Endothelial cell of umbilical vein (primary cell): ENCODE measurements around the gene FAM3A. TPM values are rescaled to one million over a fixed set of nuclear protein-coding genes. Genes with fewer than 3 reads are reported as not detected.

Experiments
- BruUV-seq: library from RNA; stranded (reverse); fragments of 400-500 nt; replicated peaks from 2 replicates; lab custom pipeline; 2021; lab: Mats Ljungman, UMichigan
- CTCF ChIA-PET: fragments of 300-600, 350-600 bp; sonication (Branson Sonifier 250); formaldehyde crosslinking; loops from one replicate; lab custom pipeline; 2021; ENCODE audit warnings: antibody characterized with exemption, inconsistent platforms; lab: Charles Lee
- POLR2A ChIA-PET: fragments of 300-600, 350-600 bp; sonication (Branson Sonifier 250); formaldehyde crosslinking; loops from one replicate; lab custom pipeline; 2021; ENCODE audit warnings: antibody characterized with exemption, inconsistent platforms; lab: Charles Lee
- DNase-seq: peaks from one replicate; pipeline ENCODE4 v3.0.0-alpha.2; 2011; ENCODE audit warnings: low read depth, low spot score
- FAIRE-seq: peaks from 2 replicates; lab custom pipeline; 2011; peaks lifted over from hg19 to GRCh38; lab: Jason Lieb, UNC
- H2AFZ ChIP-seq: 2 replicates; pipeline ENCODE4 v1.6.0; 2012; ENCODE audit warnings: low read depth, low read length, control low read depth, inconsistent platforms
- H3K27ac ChIP-seq: 2 replicates; pipeline ENCODE4 v1.5.1; 2011; ENCODE audit warnings: low read depth, mild to moderate bottlenecking, control low read depth, low read length, moderate library complexity; ENCODE audit not compliant: insufficient read depth
- H3K27me3 ChIP-seq, 2 experiments: 2 replicates each; pipeline versions ENCODE4 v1.6.0 to v1.6.1; 2011; ENCODE audit warnings: low read length in 2 of 2, mixed read lengths in 1 of 2; ENCODE audit not compliant: control insufficient read depth in 2 of 2, insufficient read depth in 2 of 2
- H3K36me3 ChIP-seq, 2 experiments: 2 replicates in 1 of 2; 3 replicates in 1 of 2; pipeline ENCODE4 v1.5.1; 2011; ENCODE audit warnings: low read length in 2 of 2, mild to moderate bottlenecking in 1 of 2, moderate library complexity in 1 of 2; ENCODE audit not compliant: control insufficient read depth in 2 of 2, insufficient read depth in 2 of 2; ENCODE audit errors: extremely low read depth in 1 of 2
- H3K4me1 ChIP-seq: 3 replicates; pipeline ENCODE4 v1.5.1; 2011; ENCODE audit warnings: mild to moderate bottlenecking, low read length; ENCODE audit not compliant: control insufficient read depth, insufficient read depth; ENCODE audit errors: extremely low read depth
- H3K4me2 ChIP-seq: 2 replicates; pipeline ENCODE4 v1.6.1; 2011; ENCODE audit warnings: low read length, control low read depth, mixed read lengths; ENCODE audit not compliant: insufficient read depth
- H3K4me3 ChIP-seq, 3 experiments: fragments of 200-600 bp in 1 of 3; sonication (generic), shearing (Covaris generic) in 1 of 3; replicated peaks in 1 of 3; 2 replicates each; pipeline ENCODE4 v1.5.1; 2011 to 2016; ENCODE audit warnings: control low read depth in 3 of 3, low read length in 3 of 3, mild to moderate bottlenecking in 2 of 3, inconsistent platforms in 1 of 3, low read depth in 1 of 3, moderate library complexity in 1 of 3; ENCODE audit not compliant: insufficient read depth in 1 of 3
- H3K79me2 ChIP-seq: 2 replicates; pipeline ENCODE4 v1.6.0; 2012; ENCODE audit warnings: low read length, inconsistent platforms; ENCODE audit not compliant: control insufficient read depth, insufficient read depth
- H3K9ac ChIP-seq: replicated peaks from 2 replicates; pipeline ENCODE3; 2011; ENCODE audit warnings: low read length, control low read depth; ENCODE audit not compliant: insufficient read depth; ENCODE audit errors: extremely low read depth
- H3K9me1 ChIP-seq: replicated peaks from 3 replicates; pipeline ENCODE4 v1.6.0; 2011; ENCODE audit warnings: mild to moderate bottlenecking, low read length; ENCODE audit not compliant: control insufficient read depth, insufficient read depth; ENCODE audit errors: extremely low read depth
- H3K9me3 ChIP-seq: replicated peaks from 2 replicates; pipeline ENCODE4 v1.5.1; 2012; ENCODE audit warnings: low read length, inconsistent platforms; ENCODE audit not compliant: control insufficient read depth, insufficient read depth
- H4K20me1 ChIP-seq: replicated peaks from 2 replicates; pipeline ENCODE3; 2011; ENCODE audit warnings: mild to moderate bottlenecking, low read length; ENCODE audit not compliant: control insufficient read depth, insufficient read depth; ENCODE audit errors: extremely low read depth
- CTCF ChIP-seq, 2 donors: IDR thresholded peaks; 1 replicate in 1 of 2; 2 replicates in 1 of 2; pipeline ENCODE4 v1.5.1; 2011; ENCODE audit warnings: low read length in 2 of 2, mild to moderate bottlenecking in 2 of 2, moderate library complexity in 2 of 2, control low read depth in 1 of 2, inconsistent platforms in 1 of 2, low read depth in 1 of 2; ENCODE audit not compliant: insufficient read depth in 1 of 2; ENCODE audit errors: extremely low read depth in 1 of 2
- EZH2 ChIP-seq: IDR thresholded peaks from 2 replicates; pipeline ENCODE4 v1.6.1; 2012; ENCODE audit warnings: borderline replicate concordance, low read depth, mild to moderate bottlenecking, moderate library complexity, low read length, inconsistent platforms; ENCODE audit not compliant: severe bottlenecking
- FOS ChIP-seq: IDR thresholded peaks from 2 replicates; pipeline ENCODE4 v1.6.1; 2011; ENCODE audit warnings: mild to moderate bottlenecking, low read length, moderate library complexity, borderline replicate concordance; ENCODE audit not compliant: insufficient read depth
- MAX ChIP-seq: IDR thresholded peaks from 2 replicates; pipeline ENCODE4 v1.6.1; 2011; ENCODE audit not compliant: insufficient read depth, insufficient read length
- POLR2A ChIP-seq: IDR thresholded peaks from 2 replicates; pipeline ENCODE4 v1.6.1; 2012; ENCODE audit warnings: low read depth, mild to moderate bottlenecking, control low read depth, low read length
- POLR2AphosphoS5 ChIP-seq: IDR thresholded peaks from 2 replicates; pipeline ENCODE4 v1.6.1; 2012; ENCODE audit warnings: low read depth, mild to moderate bottlenecking, control low read depth, low read length, moderate library complexity; ENCODE audit not compliant: insufficient read depth
- dilution Hi-C: fragments of 300-500 bp; cut with MboI; formaldehyde crosslinking; loops from one replicate; pipeline ENCODE4 v1.15.0; 2019; ENCODE audit warnings: low sequenced_read_pairs; ENCODE audit not compliant: extremely low pct_ligation_motif_present
- intact Hi-C: fragments of 100-400 bp; cut with micrococcal nuclease; formaldehyde crosslinking; loops from one replicate; pipeline ENCODE4 v1.10.0; 2022
- polyA plus RNA-seq, 4 experiments: library from polyadenylated mRNA; depleted of rRNA in 3 of 4; stranded (reverse) in 3 of 4; unstranded in 1 of 4; fragments of >200 nt; gene quantifications; 2 replicates each; pipeline versions ENCODE4 v1.2.1 to v1.2.3, GENCODE V29; 2011 to 2012; ENCODE audit warnings: missing spikeins in 1 of 4
- total RNA-seq: library from RNA; stranded (reverse); gene quantifications from 2 replicates; pipeline ENCODE4 v1.2.3, GENCODE V29; 2021

The FAM3A gene
- total and polyA plus RNA-seq, 2 donors (not counting 3 experiments of a cell fraction or from before 2014, with no cell fraction given), result 32.0 to 42.9 TPM

- DNase-seq (no peak), FAIRE-seq (no peak)
- H2AFZ ChIP-seq, result peak within 1 kb of the TSS; percentile 66
- no peaks in the 10 kb centered on the region for H3K9me1 ChIP-seq
- intact Hi-C loops, result loop anchor here (2.0 kb wide), 1 partner anchor 20 kb away; the partner anchor contains the start of gene LAGE3
- TF ChIP-seq FOS, result no peak
- TF ChIP-seq MAX, result no peak
- TF ChIP-seq EZH2, result no peak
- TF ChIP-seq POLR2AphosphoS5, result peak; percentile 77
- TF ChIP-seq CTCF (IDR thresholded peaks at IDR 0.05; ENCODE audit: extremely low read depth in 1 of 2, insufficient read depth in 1 of 2, low read depth in 1 of 2, low read length in 2 of 2), result no peak
- peak; percentile 72 for TF ChIP-seq POLR2A
- BruUV-seq, result TSS peak; percentile 9
- H3K9ac ChIP-seq, result peak within 1 kb of the TSS; percentile 57
- peak within 1 kb of the TSS; percentile 73 to 81 (median 76) for H3K4me3 ChIP-seq
- peak within 1 kb of the TSS; percentile 70 for H3K4me2 ChIP-seq
- H3K27ac ChIP-seq, result no peak within 1 kb of the TSS
- peaks cover 25% of the 10 kb centered on the region for H3K79me2 ChIP-seq
- H3K27me3 ChIP-seq, result no peaks in the 10 kb centered on the region
- dilution Hi-C loops, result no loop called here
- H3K36me3 ChIP-seq, result peaks cover 0 to 5% of the 10 kb centered on the region in 2 experiments
- H4K20me1 ChIP-seq, result no peaks in the 10 kb centered on the region
- CTCF ChIA-PET, result interaction anchor here (1.1 to 2.9 kb wide), 3 partner anchors 14 to 85 kb away, joined by 3 to 8 read pairs (median 4); no protein-coding TSS in a partner anchor
- H3K4me1 ChIP-seq, result peaks cover 7% of the 10 kb centered on the region
- H3K9me3 ChIP-seq, result no peaks in the 10 kb centered on the region
- POLR2A ChIA-PET, result interaction anchor here (0.7 to 1.4 kb wide), 3 partner anchors 12 to 61 kb away, joined by 3 to 4 read pairs (median 3); partner anchors contain the start of gene SLC10A3
Observed at GRCh38 chrX:154458116-154458953, 57.7 kb downstream of the FAM3A start, which contains the start of gene PLXNA3. TSS of gene PLXNA3 (plus strand) at chrX:154458281. CDS start at chrX:154460184, 1,903 bp downstream.
